ENCODE measurements around the gene PANX1. TPM values are rescaled to one million over a fixed set of nuclear protein-coding genes. Genes with fewer than 3 reads are reported as not detected.
A peak's percentile ranks its signal among the peaks of the same experiment; 100 is the strongest.

The PANX1 gene
- total RNA-seq, 1 experiment from 2014 or later = 59.3 TPM

DNA sequence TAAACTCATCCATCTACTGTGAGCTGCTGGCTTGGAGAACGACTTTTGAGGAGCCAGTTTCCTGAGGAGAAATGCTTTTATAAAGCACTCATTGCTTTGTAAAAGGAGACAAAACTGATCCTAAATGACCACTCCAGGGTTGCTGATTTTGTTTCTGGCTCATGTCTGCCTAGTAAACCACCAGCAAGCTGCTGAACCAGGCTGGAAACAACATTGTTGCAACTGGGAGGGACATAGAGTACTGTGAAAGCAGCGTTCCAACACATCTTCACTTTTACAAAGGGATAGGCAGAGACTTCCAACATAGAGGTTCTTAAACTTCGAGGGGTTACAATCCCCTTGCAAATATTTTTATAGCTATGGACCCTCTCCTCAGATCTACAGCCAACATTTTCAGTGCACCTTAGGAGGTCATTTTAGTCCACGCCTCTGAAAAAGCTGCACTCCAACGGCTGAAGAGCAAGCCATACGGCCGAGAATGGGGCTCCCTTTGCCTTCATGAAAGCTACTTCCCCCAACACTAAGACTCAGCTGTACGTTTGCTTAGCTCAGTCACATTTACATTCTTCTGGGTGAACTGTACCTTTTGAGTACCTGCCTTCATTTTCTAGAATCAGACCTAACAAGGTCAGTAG, 54.7 kb downstream of the PANX1 start:
- ChIA-PET CTCF (interaction anchor here (0.9 to 1.2 kb wide), 2 partner anchors 133 to 288 kb away, joined by 4 read pairs; no protein-coding TSS in a partner anchor), POLR2A (no interaction called here)
- in situ Hi-C loops (cut with HindIII; ENCODE audit: low pct_unique_long_range_greater_than_20kb, low sequenced_read_pairs) (no loop called here), intact Hi-C loops (cut with micrococcal nuclease; ENCODE audit: unreplicated experiment) (loop anchor here (5.0 kb wide), 1 partner anchor 234 kb away; no protein-coding TSS in a partner anchor)
- Histone ChIP-seq H3K9me3 (ENCODE audit: control insufficient read depth, insufficient read depth, low read depth, low read length) (no peaks in the 10 kb centered on the region), H3K27ac (ENCODE audit: low read length) (no peak overlapping the region), H3K4me3 (ENCODE audit: low read depth in 2 of 2, low read length in 2 of 2) (no peak overlapping the region), H3K27me3 (ENCODE audit: control insufficient read depth, insufficient read depth, low read length) (no peaks in the 10 kb centered on the region), H3K4me1 (ENCODE audit: control insufficient read depth, insufficient read depth, low read length) (no peaks in the 10 kb centered on the region), H3K36me3 (ENCODE audit: control insufficient read depth, insufficient read depth, low read length) (peaks cover 19% of the 10 kb centered on the region)
- BruUV-seq (replicated peaks) = no TSS peak
- TF ChIP-seq, protein P1, sequence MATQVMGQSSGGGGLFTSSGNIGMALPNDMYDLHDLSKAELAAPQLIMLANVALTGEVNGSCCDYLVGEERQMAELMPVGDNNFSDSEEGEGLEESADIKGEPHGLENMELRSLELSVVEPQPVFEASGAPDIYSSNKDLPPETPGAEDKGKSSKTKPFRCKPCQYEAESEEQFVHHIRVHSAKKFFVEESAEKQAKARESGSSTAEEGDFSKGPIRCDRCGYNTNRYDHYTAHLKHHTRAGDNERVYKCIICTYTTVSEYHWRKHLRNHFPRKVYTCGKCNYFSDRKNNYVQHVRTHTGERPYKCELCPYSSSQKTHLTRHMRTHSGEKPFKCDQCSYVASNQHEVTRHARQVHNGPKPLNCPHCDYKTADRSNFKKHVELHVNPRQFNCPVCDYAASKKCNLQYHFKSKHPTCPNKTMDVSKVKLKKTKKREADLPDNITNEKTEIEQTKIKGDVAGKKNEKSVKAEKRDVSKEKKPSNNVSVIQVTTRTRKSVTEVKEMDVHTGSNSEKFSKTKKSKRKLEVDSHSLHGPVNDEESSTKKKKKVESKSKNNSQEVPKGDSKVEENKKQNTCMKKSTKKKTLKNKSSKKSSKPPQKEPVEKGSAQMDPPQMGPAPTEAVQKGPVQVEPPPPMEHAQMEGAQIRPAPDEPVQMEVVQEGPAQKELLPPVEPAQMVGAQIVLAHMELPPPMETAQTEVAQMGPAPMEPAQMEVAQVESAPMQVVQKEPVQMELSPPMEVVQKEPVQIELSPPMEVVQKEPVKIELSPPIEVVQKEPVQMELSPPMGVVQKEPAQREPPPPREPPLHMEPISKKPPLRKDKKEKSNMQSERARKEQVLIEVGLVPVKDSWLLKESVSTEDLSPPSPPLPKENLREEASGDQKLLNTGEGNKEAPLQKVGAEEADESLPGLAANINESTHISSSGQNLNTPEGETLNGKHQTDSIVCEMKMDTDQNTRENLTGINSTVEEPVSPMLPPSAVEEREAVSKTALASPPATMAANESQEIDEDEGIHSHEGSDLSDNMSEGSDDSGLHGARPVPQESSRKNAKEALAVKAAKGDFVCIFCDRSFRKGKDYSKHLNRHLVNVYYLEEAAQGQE (IDR thresholded peaks at IDR 0.05; ENCODE audit: insufficient read depth in 1 of 2, low read depth in 2 of 2, low read length in 1 of 2) = no peak
- TF ChIP-seq SIN3A (IDR thresholded peaks at IDR 0.05; ENCODE audit: borderline replicate concordance, insufficient read depth, low read depth, low read length) (no peak), TCF7L2 (IDR thresholded peaks at IDR 0.05; ENCODE audit: low read depth, low read length) (no peak), POLR2AphosphoS5 (IDR thresholded peaks at IDR 0.05; ENCODE audit: low read depth, low read length) (no peak)
- TF ChIP-seq, protein P2, sequence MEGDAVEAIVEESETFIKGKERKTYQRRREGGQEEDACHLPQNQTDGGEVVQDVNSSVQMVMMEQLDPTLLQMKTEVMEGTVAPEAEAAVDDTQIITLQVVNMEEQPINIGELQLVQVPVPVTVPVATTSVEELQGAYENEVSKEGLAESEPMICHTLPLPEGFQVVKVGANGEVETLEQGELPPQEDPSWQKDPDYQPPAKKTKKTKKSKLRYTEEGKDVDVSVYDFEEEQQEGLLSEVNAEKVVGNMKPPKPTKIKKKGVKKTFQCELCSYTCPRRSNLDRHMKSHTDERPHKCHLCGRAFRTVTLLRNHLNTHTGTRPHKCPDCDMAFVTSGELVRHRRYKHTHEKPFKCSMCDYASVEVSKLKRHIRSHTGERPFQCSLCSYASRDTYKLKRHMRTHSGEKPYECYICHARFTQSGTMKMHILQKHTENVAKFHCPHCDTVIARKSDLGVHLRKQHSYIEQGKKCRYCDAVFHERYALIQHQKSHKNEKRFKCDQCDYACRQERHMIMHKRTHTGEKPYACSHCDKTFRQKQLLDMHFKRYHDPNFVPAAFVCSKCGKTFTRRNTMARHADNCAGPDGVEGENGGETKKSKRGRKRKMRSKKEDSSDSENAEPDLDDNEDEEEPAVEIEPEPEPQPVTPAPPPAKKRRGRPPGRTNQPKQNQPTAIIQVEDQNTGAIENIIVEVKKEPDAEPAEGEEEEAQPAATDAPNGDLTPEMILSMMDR (IDR thresholded peaks at IDR 0.05) = no peak
- ATAC-seq = peak; percentile 35; the same call in 1 of the 2 replicates
- no peak for DNase-seq (ENCODE audit: low read depth, low spot score)

DNA sequence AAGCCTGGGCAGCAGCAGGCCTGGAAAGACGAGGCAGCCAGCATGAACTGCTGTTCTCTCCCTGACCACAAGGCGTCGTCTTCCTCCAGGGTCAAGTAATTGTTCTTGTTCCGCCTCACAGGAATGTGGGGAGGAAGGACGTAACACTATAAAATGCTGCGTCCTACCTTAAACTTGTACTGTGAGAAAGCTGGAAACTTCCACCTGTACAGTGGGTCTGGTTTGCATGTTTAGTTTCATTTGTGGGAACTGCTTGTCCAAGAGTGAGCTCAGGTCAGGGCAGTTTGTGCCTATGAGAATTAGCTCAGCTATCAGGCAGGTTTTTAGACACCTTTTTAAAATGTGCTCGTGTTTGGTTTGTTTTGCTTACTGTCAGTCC, 55.2 kb downstream of the PANX1 start:
- Histone ChIP-seq H3K4me3 (ENCODE audit: low read depth in 2 of 2, low read length in 2 of 2) (no peak overlapping the region), H3K36me3 (ENCODE audit: control insufficient read depth, insufficient read depth, low read length) (peaks cover 19% of the 10 kb centered on the region)

More for the DNA sequence above, 55.2 kb downstream of the PANX1 start:
- Histone ChIP-seq H3K9me3 (ENCODE audit: control insufficient read depth, insufficient read depth, low read depth, low read length) (no peaks in the 10 kb centered on the region), H3K27me3 (ENCODE audit: control insufficient read depth, insufficient read depth, low read length) (no peaks in the 10 kb centered on the region), H3K4me1 (ENCODE audit: control insufficient read depth, insufficient read depth, low read length) (no peaks in the 10 kb centered on the region), H3K27ac (ENCODE audit: low read length) (no peak overlapping the region)
- ATAC-seq (peak; percentile 86), DNase-seq (ENCODE audit: low read depth, low spot score) (peak; percentile 42)
- TF ChIP-seq, protein P1 (IDR thresholded peaks at IDR 0.05; ENCODE audit: insufficient read depth in 1 of 2, low read depth in 2 of 2, low read length in 1 of 2) = no peak
- TF ChIP-seq SIN3A (IDR thresholded peaks at IDR 0.05; ENCODE audit: borderline replicate concordance, insufficient read depth, low read depth, low read length) (no peak), TCF7L2 (IDR thresholded peaks at IDR 0.05; ENCODE audit: low read depth, low read length) (no peak), POLR2AphosphoS5 (IDR thresholded peaks at IDR 0.05; ENCODE audit: low read depth, low read length) (no peak)
- TF ChIP-seq, protein P2 (IDR thresholded peaks at IDR 0.05) = peak; percentile 93
- POLR2A ChIA-PET = no interaction called here
- in situ Hi-C loops (cut with HindIII; ENCODE audit: low pct_unique_long_range_greater_than_20kb, low sequenced_read_pairs) (no loop called here), intact Hi-C loops (cut with micrococcal nuclease; ENCODE audit: unreplicated experiment) (loop anchor here (5.0 kb wide), 1 partner anchor 233 kb away; no protein-coding TSS in a partner anchor)
- no TSS peak for BruUV-seq (replicated peaks)
- CTCF ChIA-PET = interaction anchor here (0.9 to 1.2 kb wide), 2 partner anchors 132 to 289 kb away, joined by 4 read pairs; no protein-coding TSS in a partner anchor
